ENCODE results near the gene C2orf68. TPM values are rescaled to one million over a fixed set of nuclear protein-coding genes. Genes with fewer than 3 reads are reported as not detected.

C2orf68 gene
- polyA plus RNA-seq, 3 donors: 50.1 to 55.1 (median 51.5) TPM

Other genes starting within 250 kb of the C2orf68 start
- 100 to 1,000 TPM in 2 of 3 donors, 10 to 100 TPM in 1; 94.7 to 131 (median 105) TPM for gene CAPG, start 201.7 kb downstream of the C2orf68 start, polyA plus RNA-seq (ENCODE audit: insufficient read length in 3 of 3)
- gene SH2D6, start 193.4 kb downstream of the C2orf68 start, polyA plus RNA-seq (ENCODE audit: insufficient read length in 3 of 3): under 1 TPM; 0.50 to 0.83 (median 0.82) TPM
- 100 to 1,000 TPM; 325 to 366 (median 347) TPM for gene MAT2A, start 72.9 kb downstream of the C2orf68 start, polyA plus RNA-seq (ENCODE audit: insufficient read length in 3 of 3)
- gene GGCX, start 50.6 kb downstream of the C2orf68 start, polyA plus RNA-seq (ENCODE audit: insufficient read length in 3 of 3): 10 to 100 TPM; 37.7 to 41.8 (median 38.1) TPM
- gene VAMP8, start 34.5 kb downstream of the C2orf68 start, polyA plus RNA-seq (ENCODE audit: insufficient read length in 3 of 3): 100 to 1,000 TPM in 2 of 3 donors, 10 to 100 TPM in 1; 92.1 to 124 (median 118) TPM
- 10 to 100 TPM; 39.0 to 51.5 (median 47.0) TPM for gene VAMP5, start 27.6 kb downstream of the C2orf68 start, polyA plus RNA-seq (ENCODE audit: insufficient read length in 3 of 3)
- 100 to 1,000 TPM; 144 to 158 (median 144) TPM for gene RNF181, start 16.3 kb downstream of the C2orf68 start, polyA plus RNA-seq (ENCODE audit: insufficient read length in 3 of 3)
- gene TMEM150A, start 9.4 kb downstream of the C2orf68 start, polyA plus RNA-seq (ENCODE audit: insufficient read length in 3 of 3): 10 to 100 TPM; 33.2 to 35.6 (median 33.9) TPM
- 10 to 100 TPM; 75.1 to 79.9 (median 79.5) TPM for gene USP39, start 4.1 kb upstream of the C2orf68 start, polyA plus RNA-seq (ENCODE audit: insufficient read length in 3 of 3)
- under 1 TPM in 1 of 3 donors, not detected in 2; 0.24 TPM for gene SFTPB, start 56.1 kb upstream of the C2orf68 start, polyA plus RNA-seq (ENCODE audit: insufficient read length in 3 of 3)
- gene GNLY, start 82.3 kb upstream of the C2orf68 start, polyA plus RNA-seq (ENCODE audit: insufficient read length in 3 of 3): under 1 TPM in 2 of 3 donors, not detected in 1; 0.17 to 0.44 TPM
- gene ATOH8, start 141.9 kb upstream of the C2orf68 start, polyA plus RNA-seq (ENCODE audit: insufficient read length in 3 of 3): 10 to 100 TPM; 11.0 to 12.9 (median 11.2) TPM

Measured in right renal cortex interstitium (tissue), 3 donors.